DND-41 (cell line): ENCODE data around the gene ITPR2.

ENCODE experiments used
- ATAC-seq: fragments of 200-7000 bp; cut with Tn5 transposase; 3 replicates; pipeline ENCODE4 v1.9.1; 2021; ENCODE audit warnings: low read depth; ENCODE audit not compliant: insufficient read depth
- DNase-seq: peaks from one replicate; pipeline ENCODE4 v3.0.0-alpha.2; 2020
- H2AFZ ChIP-seq: 2 replicates; pipeline ENCODE4 v1.6.0; 2012; ENCODE audit warnings: low read depth, low read length
- H3K27ac ChIP-seq: 2 replicates; pipeline ENCODE4 v1.5.1; 2012; ENCODE audit warnings: low read length, inconsistent platforms
- H3K27me3 ChIP-seq: fragments of 200-600 bp; sonication (generic); 2 replicates; pipeline ENCODE4 v1.6.0; 2012; ENCODE audit warnings: low read length, mild to moderate bottlenecking, inconsistent platforms; ENCODE audit not compliant: insufficient read depth, poor library complexity
- H3K36me3 ChIP-seq: 2 replicates; pipeline ENCODE4 v1.5.1; 2012; ENCODE audit warnings: low read length, inconsistent platforms; ENCODE audit not compliant: insufficient read depth
- H3K4me1 ChIP-seq: 2 replicates; pipeline ENCODE4 v1.5.1; 2012; ENCODE audit warnings: mild to moderate bottlenecking, low read length; ENCODE audit not compliant: insufficient read depth
- H3K4me2 ChIP-seq: 2 replicates; pipeline ENCODE4 v1.6.0; 2012; ENCODE audit warnings: mild to moderate bottlenecking, moderate library complexity, low read length, inconsistent platforms; ENCODE audit not compliant: insufficient read depth
- H3K4me3 ChIP-seq, 2 experiments: fragments of 200-600 bp in 1 of 2; shearing (Covaris generic) in 1 of 2; 2 replicates each; pipeline ENCODE4 v1.5.1; 2012 to 2016; ENCODE audit warnings: inconsistent platforms in 2 of 2, low read length in 2 of 2, mild to moderate bottlenecking in 2 of 2, low read depth in 1 of 2, moderate library complexity in 1 of 2
- H3K79me2 ChIP-seq: 2 replicates; pipeline ENCODE4 v1.6.0; 2012; ENCODE audit warnings: low read length, inconsistent platforms; ENCODE audit not compliant: insufficient read depth
- H3K9ac ChIP-seq: 2 replicates; pipeline ENCODE4 v1.6.0; 2012; ENCODE audit warnings: low read depth, mild to moderate bottlenecking, inconsistent platforms, low read length, moderate library complexity
- H3K9me3 ChIP-seq: 2 replicates; pipeline ENCODE4 v1.5.1; 2012; ENCODE audit warnings: low read length, moderate library complexity, mild to moderate bottlenecking, inconsistent platforms; ENCODE audit not compliant: insufficient read depth, severe bottlenecking
- H4K20me1 ChIP-seq: 2 replicates; pipeline ENCODE4 v1.6.0; 2012; ENCODE audit warnings: low read length; ENCODE audit not compliant: insufficient read depth
- EZH2 ChIP-seq: IDR thresholded peaks from 3 replicates; pipeline ENCODE4 v1.6.1; 2012; ENCODE audit warnings: borderline replicate concordance, low read depth, mild to moderate bottlenecking, moderate library complexity, low read length, inconsistent platforms; ENCODE audit not compliant: severe bottlenecking
- TF ChIP-seq, protein P1 (sequence below): IDR thresholded peaks from 2 replicates; pipeline ENCODE4 v1.5.1; 2012; ENCODE audit warnings: borderline replicate concordance, low read length, moderate library complexity, mild to moderate bottlenecking; ENCODE audit not compliant: poor library complexity, severe bottlenecking; ENCODE audit errors: extremely low read depth

Gene ITPR2

DNA sequence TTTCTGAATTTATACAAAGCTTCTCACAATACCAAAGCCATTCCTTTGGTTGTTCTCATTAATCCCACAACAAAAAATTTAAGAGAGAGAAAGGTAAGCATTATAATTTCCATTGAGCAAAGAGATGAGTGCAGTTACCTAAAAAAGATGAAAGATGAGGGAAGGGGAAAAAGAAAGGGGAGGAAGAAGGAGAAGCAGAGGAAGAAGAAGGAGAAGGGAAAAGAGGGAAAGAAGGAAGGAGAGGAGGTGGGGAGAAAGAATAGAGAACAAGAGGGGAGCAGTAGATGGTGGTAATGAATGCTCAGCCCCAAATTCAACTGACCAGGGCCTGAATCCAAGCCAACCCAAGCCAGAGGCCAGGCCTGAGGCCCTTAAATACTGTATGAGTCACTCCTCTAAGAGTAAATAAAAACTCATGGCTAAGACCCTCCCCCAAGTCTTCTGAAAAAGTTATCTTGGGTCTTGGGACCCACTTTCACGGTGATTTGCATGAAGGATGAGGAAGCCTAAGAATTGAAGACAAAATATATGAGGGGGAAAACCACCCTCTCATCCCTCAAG is 144.6 kb downstream of the ITPR2 start:
- Histone ChIP-seq H3K4me1 (no peaks in the 10 kb centered on the region), H3K36me3 (peaks cover 48% of the 10 kb centered on the region; the same call in 1 of the 2 replicates), H4K20me1 (no peaks in the 10 kb centered on the region), H3K79me2 (no peaks in the 10 kb centered on the region), H2AFZ (no peak overlapping the region), H3K9me3 (peaks cover 4% of the 10 kb centered on the region), H3K9ac (no peak overlapping the region), H3K4me3 (no peak overlapping the region), H3K27ac (no peak overlapping the region), H3K4me2 (no peak overlapping the region), H3K27me3 (no peaks in the 10 kb centered on the region)
- DNase-seq (no peak), ATAC-seq (no peak)
- TF ChIP-seq, protein P1, sequence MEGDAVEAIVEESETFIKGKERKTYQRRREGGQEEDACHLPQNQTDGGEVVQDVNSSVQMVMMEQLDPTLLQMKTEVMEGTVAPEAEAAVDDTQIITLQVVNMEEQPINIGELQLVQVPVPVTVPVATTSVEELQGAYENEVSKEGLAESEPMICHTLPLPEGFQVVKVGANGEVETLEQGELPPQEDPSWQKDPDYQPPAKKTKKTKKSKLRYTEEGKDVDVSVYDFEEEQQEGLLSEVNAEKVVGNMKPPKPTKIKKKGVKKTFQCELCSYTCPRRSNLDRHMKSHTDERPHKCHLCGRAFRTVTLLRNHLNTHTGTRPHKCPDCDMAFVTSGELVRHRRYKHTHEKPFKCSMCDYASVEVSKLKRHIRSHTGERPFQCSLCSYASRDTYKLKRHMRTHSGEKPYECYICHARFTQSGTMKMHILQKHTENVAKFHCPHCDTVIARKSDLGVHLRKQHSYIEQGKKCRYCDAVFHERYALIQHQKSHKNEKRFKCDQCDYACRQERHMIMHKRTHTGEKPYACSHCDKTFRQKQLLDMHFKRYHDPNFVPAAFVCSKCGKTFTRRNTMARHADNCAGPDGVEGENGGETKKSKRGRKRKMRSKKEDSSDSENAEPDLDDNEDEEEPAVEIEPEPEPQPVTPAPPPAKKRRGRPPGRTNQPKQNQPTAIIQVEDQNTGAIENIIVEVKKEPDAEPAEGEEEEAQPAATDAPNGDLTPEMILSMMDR, result no peak
- TF ChIP-seq EZH2, result no peak

DNA sequence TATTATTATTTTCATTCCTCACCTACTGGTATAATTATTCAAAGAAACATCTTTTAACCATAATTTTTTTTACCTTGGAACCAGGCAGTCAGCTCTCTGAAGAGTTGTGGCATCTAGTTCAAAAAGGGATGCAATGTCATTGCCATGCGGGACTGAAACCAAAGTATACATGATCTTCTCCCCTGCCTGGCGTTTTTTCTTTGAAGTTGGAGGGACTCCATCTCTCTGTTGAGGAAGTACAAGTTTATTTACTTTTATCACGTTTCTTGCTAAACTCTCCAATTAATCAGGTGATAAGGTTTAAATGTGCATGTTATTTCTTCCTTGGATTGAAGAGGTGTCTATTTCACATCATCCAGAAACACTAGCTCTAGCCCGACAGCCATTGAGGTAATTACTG is 146.6 kb downstream of the ITPR2 start:
- H3K36me3 ChIP-seq, result peaks cover 60% of the 10 kb centered on the region
- H2AFZ ChIP-seq, result no peak overlapping the region
- H3K27ac ChIP-seq, result no peak overlapping the region
- DNase-seq (no peak), ATAC-seq (no peak)
- no peak for TF ChIP-seq EZH2
- TF ChIP-seq, protein P1, result no peak
- H3K79me2 ChIP-seq, result no peaks in the 10 kb centered on the region
- peaks cover 4% of the 10 kb centered on the region for H3K9me3 ChIP-seq
- no peaks in the 10 kb centered on the region for H3K27me3 ChIP-seq
- H3K4me2 ChIP-seq, result no peak overlapping the region
- no peak overlapping the region for H3K9ac ChIP-seq
- no peaks in the 10 kb centered on the region for H3K4me1 ChIP-seq
- no peaks in the 10 kb centered on the region for H4K20me1 ChIP-seq
- H3K4me3 ChIP-seq, result no peak overlapping the region

DNA sequence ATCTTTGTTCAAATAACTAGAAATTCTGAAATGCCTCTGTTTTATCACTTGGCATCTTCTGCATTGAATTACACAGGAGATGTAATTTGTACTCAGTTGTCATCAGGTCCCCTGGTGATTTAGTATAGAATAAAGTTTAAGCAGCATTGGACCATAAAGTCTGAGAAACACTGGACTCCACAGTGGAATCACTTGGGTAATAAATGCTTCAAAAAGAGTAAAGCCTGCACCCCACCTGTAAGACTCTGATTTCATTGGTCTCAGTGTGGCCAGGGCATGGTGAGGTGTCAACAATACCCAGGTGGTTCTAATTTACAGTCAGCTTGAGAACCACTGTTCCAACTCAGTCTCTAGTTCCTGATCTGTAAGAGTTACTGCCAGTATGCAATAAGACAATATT is 148.9 kb downstream of the ITPR2 start:
- no peaks in the 10 kb centered on the region for H3K4me1 ChIP-seq

More for the DNA sequence above, 148.9 kb downstream of the ITPR2 start:
- TF ChIP-seq EZH2, result no peak
- TF ChIP-seq, protein P1, result no peak
- ATAC-seq (no peak), DNase-seq (no peak)
- Histone ChIP-seq H3K4me2 (no peak overlapping the region), H3K27me3 (no peaks in the 10 kb centered on the region), H4K20me1 (no peaks in the 10 kb centered on the region), H3K36me3 (peaks cover 67% of the 10 kb centered on the region), H3K9me3 (peaks cover 4% of the 10 kb centered on the region), H3K9ac (no peak overlapping the region), H3K4me3 (no peak overlapping the region), H3K27ac (no peak overlapping the region), H2AFZ (no peak overlapping the region), H3K79me2 (no peaks in the 10 kb centered on the region)
